WI38 (cell line): Measurements from ENCODE around the gene DDX20.

ENCODE experiments used
- H3K4me3 ChIP-seq: 2 replicates; pipeline ENCODE4 v1.5.1; 2011; ENCODE audit warnings: low read depth, mild to moderate bottlenecking, control low read depth, low read length
- CTCF ChIP-seq: IDR thresholded peaks from 2 replicates; pipeline ENCODE4 v1.5.1; 2012; ENCODE audit warnings: low read depth, mild to moderate bottlenecking, control low read depth, low read length

DDX20 gene

GRCh38 chr1:111727056-111727455 is 28.6 kb upstream of the DDX20 start:
- no peak overlapping the region for H3K4me3 ChIP-seq
- TF ChIP-seq CTCF = no peak

DNA sequence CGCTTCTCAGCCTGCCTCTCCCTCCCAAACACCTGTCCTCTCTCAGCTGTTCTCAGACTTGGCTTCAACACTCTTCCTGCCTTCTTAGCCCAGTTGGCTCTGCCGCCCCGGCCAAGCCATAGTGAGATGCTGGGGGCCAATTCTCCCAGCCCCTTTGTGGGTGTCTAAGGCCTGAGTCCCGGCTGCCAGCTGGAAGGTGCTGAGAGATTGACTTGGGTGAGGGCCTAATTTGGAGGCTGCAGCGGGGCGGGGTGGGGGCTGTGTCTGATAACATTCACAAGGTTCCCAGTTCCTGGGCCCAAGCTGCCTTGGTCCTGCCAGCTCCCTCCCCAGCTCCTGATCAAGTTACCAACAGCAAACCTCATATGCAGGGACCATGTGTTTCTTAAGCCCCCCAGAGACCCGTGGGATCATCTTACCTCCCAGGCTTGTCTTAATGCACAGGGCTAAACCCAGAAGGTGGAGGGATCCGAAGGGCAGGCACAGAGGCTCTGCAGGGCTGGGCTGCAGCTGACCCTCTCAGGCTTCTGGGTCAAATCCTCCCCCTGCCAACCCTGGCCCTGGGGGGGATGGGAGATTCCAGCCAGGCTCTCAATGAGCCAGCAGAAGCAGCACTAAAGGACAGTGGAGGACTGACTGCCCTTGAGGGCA is 26.3 kb upstream of the DDX20 start:
- no peak for TF ChIP-seq CTCF

GRCh38 chr1:111729946-111730681 is 25.6 kb upstream of the DDX20 start:
- no peak overlapping the region for H3K4me3 ChIP-seq
- no peak for TF ChIP-seq CTCF

More for the DNA sequence above, 26.3 kb upstream of the DDX20 start:
- H3K4me3 ChIP-seq = no peak overlapping the region

DNA sequence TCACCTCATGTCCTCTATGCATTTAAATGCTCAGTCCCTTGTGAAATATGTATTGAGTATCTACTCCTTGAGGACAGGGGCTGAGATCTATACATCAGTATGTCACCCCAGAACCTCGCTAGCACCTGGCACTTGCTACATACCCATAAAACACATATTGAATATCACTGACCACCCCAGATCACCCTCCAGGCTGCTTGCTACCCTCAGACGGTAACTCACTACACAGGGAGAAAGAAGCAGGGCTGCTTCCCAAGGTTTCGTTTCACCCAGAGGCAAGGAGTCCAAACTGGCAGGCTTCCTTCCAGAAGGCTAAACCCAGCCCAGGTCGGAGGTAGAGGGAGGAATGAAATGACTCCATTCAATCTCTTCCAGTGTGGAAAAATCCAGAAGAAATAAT is 25.0 kb upstream of the DDX20 start:
- no peak overlapping the region for H3K4me3 ChIP-seq
- TF ChIP-seq CTCF = no peak

- no peak overlapping the region for H3K4me3 ChIP-seq
- TF ChIP-seq CTCF = no peak
Measured at GRCh38 chr1:111731956-111732355, 23.7 kb upstream of the DDX20 start.

DNA sequence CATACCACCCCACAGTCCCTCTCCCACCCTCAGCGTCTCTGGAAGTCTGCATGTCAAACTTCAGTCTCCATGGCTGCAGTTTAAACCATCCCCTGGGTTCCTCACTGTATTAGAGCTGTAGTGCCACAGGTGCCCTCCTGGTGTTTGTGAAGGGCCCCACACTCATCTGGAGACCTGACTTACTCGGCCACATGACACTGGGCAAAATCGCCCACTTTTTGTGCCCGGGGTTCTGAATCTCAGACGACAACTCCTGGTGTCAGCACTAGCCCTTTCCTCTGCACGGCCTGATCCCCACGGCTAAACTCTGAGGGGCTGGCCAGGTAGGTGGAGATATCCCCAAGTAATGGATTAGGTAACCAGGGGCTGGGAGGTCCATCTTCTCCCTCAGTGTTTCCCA is 23.0 kb upstream of the DDX20 start:
- TF ChIP-seq CTCF = no peak
- no peak overlapping the region for H3K4me3 ChIP-seq
